Lower leg skin (tissue), 3 donors: ENCODE data around the gene ESYT3.

Source experiments
- CTCF ChIP-seq, 3 donors: fragments of 450-650 bp; IDR thresholded peaks; one replicate each; pipeline ENCODE4 v1.5.1; 2016; ENCODE audit warnings: antibody characterized with exemption in 3 of 3, mild to moderate bottlenecking in 3 of 3, moderate library complexity in 2 of 3
- POLR2A ChIP-seq, 2 donors: fragments of 450-650 bp; IDR thresholded peaks; one replicate each; pipeline ENCODE4 v1.6.1; 2016 to 2017; ENCODE audit warnings: antibody characterized with exemption in 2 of 2, mild to moderate bottlenecking in 1 of 2, moderate library complexity in 1 of 2

- no peak for TF ChIP-seq CTCF (IDR thresholded peaks at IDR 0.05)
- TF ChIP-seq POLR2A (IDR thresholded peaks at IDR 0.05), result no peak
Observed at GRCh38 chr3:138479438-138479863, 45.0 kb downstream of the ESYT3 start.
